H1 (cell line): Measurements from ENCODE around the gene TFAP2C. TPM values are rescaled to one million over a fixed set of nuclear protein-coding genes. Genes with fewer than 3 reads are reported as not detected.

Experiments used
- CTCF ChIA-PET: fragments of 300-600 bp; sonication (Branson Sonifier 250); formaldehyde crosslinking; loops from one replicate; lab custom pipeline; 2021; ENCODE audit not compliant: partially characterized antibody; lab: Charles Lee
- POLR2A ChIA-PET: fragments of 300-600 bp; sonication (Branson Sonifier 250); formaldehyde crosslinking; loops from one replicate; lab custom pipeline; 2021; ENCODE audit warnings: inconsistent platforms; ENCODE audit not compliant: partially characterized antibody; lab: Charles Lee
- DNase-seq, 2 experiments: peaks; one replicate each; pipeline versions ENCODE4 v3.0.0 to v3.0.0-alpha.2; 2010 to 2022; ENCODE audit warnings: low spot score in 2 of 2, low read depth in 1 of 2, mixed read lengths in 1 of 2
- FAIRE-seq: peaks from 2 replicates; lab custom pipeline; 2011; peaks lifted over from hg19 to GRCh38; lab: Jason Lieb, UNC
- H2AFZ ChIP-seq: 2 replicates; pipeline ENCODE4 v1.8.1; 2012; ENCODE audit warnings: low read length, inconsistent platforms
- H2AK5ac ChIP-seq: 2 replicates; pipeline ENCODE4 v1.6.1; 2013; ENCODE audit warnings: low read depth, low read length
- H2BK120ac ChIP-seq: replicated peaks from 2 replicates; pipeline ENCODE3; 2013; ENCODE audit warnings: low read depth, low read length, inconsistent platforms
- H2BK12ac ChIP-seq: 2 replicates; pipeline ENCODE4 v1.6.1; 2013; ENCODE audit warnings: low read depth, low read length
- H2BK15ac ChIP-seq: 2 replicates; pipeline ENCODE4 v1.6.1; 2013; ENCODE audit warnings: low read length
- H2BK20ac ChIP-seq: 2 replicates; pipeline ENCODE4 v1.6.1; 2013; ENCODE audit warnings: low read length
- H2BK5ac ChIP-seq: 2 replicates; pipeline ENCODE4 v1.6.1; 2013; ENCODE audit warnings: low read depth, low read length
- H3K14ac ChIP-seq: 2 replicates; pipeline ENCODE4 v1.6.1; 2013; ENCODE audit warnings: inconsistent platforms; ENCODE audit not compliant: insufficient read length
- H3K18ac ChIP-seq: 2 replicates; pipeline ENCODE4 v1.6.1; 2013; ENCODE audit warnings: low read length; ENCODE audit errors: extremely low read depth
- H3K23ac ChIP-seq: 2 replicates; pipeline ENCODE4 v1.6.1; 2013; ENCODE audit warnings: inconsistent platforms; ENCODE audit not compliant: insufficient read length
- H3K23me2 ChIP-seq: 2 replicates; pipeline ENCODE4 v1.6.1; 2013; ENCODE audit warnings: low read depth, low read length
- H3K27ac ChIP-seq: 2 replicates; pipeline ENCODE4 v1.6.1; 2011; ENCODE audit warnings: low read depth, low read length, inconsistent platforms
- H3K27me3 ChIP-seq, 4 experiments: replicated peaks in 1 of 4; 1 replicate in 1 of 4; 2 replicates in 3 of 4; pipeline versions ENCODE4 v1.6.1 to v1.8.1; 2011 to 2013; ENCODE audit warnings: low read length in 3 of 4, mild to moderate bottlenecking in 3 of 4, inconsistent platforms in 2 of 4, mixed read lengths in 2 of 4, moderate library complexity in 1 of 4; ENCODE audit not compliant: control insufficient read depth in 3 of 4, insufficient read depth in 3 of 4; ENCODE audit errors: extremely low read depth in 1 of 4
- H3K36me3 ChIP-seq, 4 experiments: 2 replicates each; pipeline versions ENCODE4 v1.6.1 to v1.8.1; 2011 to 2013; ENCODE audit warnings: mild to moderate bottlenecking in 4 of 4, low read length in 3 of 4, moderate library complexity in 2 of 4, control low read depth in 1 of 4, inconsistent platforms in 1 of 4; ENCODE audit not compliant: insufficient read depth in 4 of 4, control insufficient read depth in 2 of 4
- H3K4ac ChIP-seq: replicated peaks from 2 replicates; pipeline ENCODE3; 2013; ENCODE audit warnings: low read length, low read depth, mixed read lengths, inconsistent platforms; ENCODE audit not compliant: insufficient read length
- H3K4me1 ChIP-seq, 4 experiments: replicated peaks in 1 of 4; 1 replicate in 1 of 4; 2 replicates in 3 of 4; pipeline versions ENCODE4 v1.6.1 to v1.8.1; 2011 to 2013; ENCODE audit warnings: low read length in 3 of 4, inconsistent platforms in 2 of 4, mixed read lengths in 1 of 4; ENCODE audit not compliant: insufficient read depth in 4 of 4, control insufficient read depth in 3 of 4
- H3K4me2 ChIP-seq, 2 experiments: 2 replicates each; pipeline versions ENCODE4 v1.6.1 to v1.8.1; 2011 to 2013; ENCODE audit warnings: low read depth in 2 of 2, low read length in 2 of 2, control low read depth in 1 of 2, inconsistent platforms in 1 of 2, mild to moderate bottlenecking in 1 of 2; ENCODE audit not compliant: insufficient read depth in 1 of 2
- H3K4me3 ChIP-seq, 4 experiments: fragments of 200-600, 300-600 bp in 1 of 4; sonication (generic), shearing (Covaris generic), sonication (Bioruptor Twin) in 1 of 4; 2 replicates each; pipeline versions ENCODE4 v1.5.1 to v1.8.1; 2011 to 2016; ENCODE audit warnings: low read length in 4 of 4, low read depth in 3 of 4, control low read depth in 2 of 4, inconsistent platforms in 2 of 4, mild to moderate bottlenecking in 2 of 4, mixed read lengths in 1 of 4, moderate library complexity in 1 of 4; ENCODE audit not compliant: insufficient read depth in 2 of 4; ENCODE audit errors: extremely low read depth in 1 of 4
- H3K56ac ChIP-seq: replicated peaks from 2 replicates; pipeline ENCODE3; 2013; ENCODE audit warnings: low read depth, mild to moderate bottlenecking, mixed read lengths, low read length, inconsistent platforms; ENCODE audit not compliant: insufficient read length
- H3K79me1 ChIP-seq: 2 replicates; pipeline ENCODE4 v1.6.1; 2013; ENCODE audit warnings: low read depth, low read length, control low read depth
- H3K79me2 ChIP-seq, 2 experiments: 2 replicates each; pipeline versions ENCODE4 v1.6.1 to v1.8.1; 2012 to 2013; ENCODE audit warnings: low read length in 2 of 2, mild to moderate bottlenecking in 2 of 2, inconsistent platforms in 1 of 2; ENCODE audit not compliant: insufficient read depth in 2 of 2, control insufficient read depth in 1 of 2
- H3K9ac ChIP-seq, 4 experiments: replicated peaks in 1 of 4; 1 replicate in 1 of 4; 2 replicates in 3 of 4; pipeline versions ENCODE4 v1.6.1 to v1.8.1; 2011 to 2013; ENCODE audit warnings: low read depth in 3 of 4, low read length in 3 of 4, control low read depth in 2 of 4, mild to moderate bottlenecking in 2 of 4, moderate library complexity in 2 of 4, inconsistent platforms in 1 of 4; ENCODE audit errors: extremely low read depth in 1 of 4
- H3K9me3 ChIP-seq, 2 experiments: 2 replicates each; pipeline versions ENCODE4 v1.6.1 to v1.8.1; 2012 to 2013; ENCODE audit warnings: mild to moderate bottlenecking in 2 of 2, moderate library complexity in 2 of 2, control low read depth in 1 of 2, inconsistent platforms in 1 of 2, low read depth in 1 of 2, low read length in 1 of 2, mixed read lengths in 1 of 2; ENCODE audit not compliant: insufficient read depth in 2 of 2
- H4K20me1 ChIP-seq, 2 experiments: replicated peaks in 1 of 2; 2 replicates each; pipeline versions ENCODE3 to v1.8.1; 2011 to 2013; ENCODE audit warnings: inconsistent platforms in 2 of 2, low read length in 2 of 2, mild to moderate bottlenecking in 1 of 2; ENCODE audit not compliant: insufficient read depth in 2 of 2, control insufficient read depth in 1 of 2
- H4K5ac ChIP-seq: 2 replicates; pipeline ENCODE4 v1.6.1; 2013; ENCODE audit warnings: low read length, low read depth, mixed read lengths, inconsistent platforms; ENCODE audit not compliant: insufficient read length
- H4K8ac ChIP-seq: 2 replicates; pipeline ENCODE4 v1.8.0; 2013; ENCODE audit warnings: mild to moderate bottlenecking, moderate library complexity, low read length, inconsistent platforms; ENCODE audit not compliant: insufficient read depth; ENCODE audit errors: extremely low read depth
- H4K91ac ChIP-seq: replicated peaks from 2 replicates; pipeline ENCODE3; 2013; ENCODE audit warnings: low read length, mixed read lengths, inconsistent platforms; ENCODE audit not compliant: insufficient read length
- CBX8 ChIP-seq: fragments of 300-800, 300-1000 bp; sonication (generic); IDR thresholded peaks from 2 replicates; pipeline ENCODE4 v1.7.1; 2016; ENCODE audit warnings: low read depth, low read length, borderline replicate concordance
- CHD1 ChIP-seq: IDR thresholded peaks from 2 replicates; pipeline ENCODE4 v1.6.1; 2012; ENCODE audit warnings: low read depth, low read length, improper control_type of control experiment
- KDM4A ChIP-seq: IDR thresholded peaks from one replicate; pipeline ENCODE4 v1.7.1; 2012; ENCODE audit warnings: low read depth, mild to moderate bottlenecking, moderate library complexity, low read length, inconsistent platforms; ENCODE audit not compliant: severe bottlenecking
- SIX5 ChIP-seq: IDR thresholded peaks from 2 replicates; pipeline ENCODE4 v1.6.1; 2011; ENCODE audit warnings: mild to moderate bottlenecking, low read depth, low read length
- SP4 ChIP-seq: IDR thresholded peaks from 2 replicates; pipeline ENCODE4 v1.6.1; 2012; ENCODE audit warnings: low read length, inconsistent platforms
- SUZ12 ChIP-seq: fragments of 200-600 bp; sonication (generic); IDR thresholded peaks from 2 replicates; pipeline ENCODE4 v1.6.1; 2012; ENCODE audit warnings: mild to moderate bottlenecking, inconsistent platforms, low read length, moderate library complexity, mixed read lengths
- YY1 ChIP-seq: IDR thresholded peaks from 2 replicates; pipeline ENCODE4 v1.6.1; 2011; ENCODE audit warnings: low read depth, mild to moderate bottlenecking, low read length
- WGBS, 2 experiments: shearing (Covaris generic) in 1 of 2; methylation state at CpG; one replicate each; pipeline versions ENCODE4 v1.1.6 to v1.1.7; 2013 to 2015; ENCODE audit warnings: low lambda C conversion rate in 2 of 2, mixed read lengths in 2 of 2, inconsistent platforms in 1 of 2, low coverage in 1 of 2, missing lambda C conversion rate in 1 of 2; ENCODE audit not compliant: insufficient replicate concordance in 2 of 2, insufficient coverage in 1 of 2, insufficient read length in 1 of 2; ENCODE audit errors: extremely low coverage in 1 of 2, missing lambda C conversion rate in 1 of 2; 5-methylcytosine and 5-hydroxymethylcytosine counted together
- polyA plus RNA-seq, 7 experiments: library from polyadenylated mRNA; depleted of rRNA in 3 of 7; stranded (reverse) in 5 of 7; unstranded in 2 of 7; fragments of >200 nt in 5 of 7; fragments of 200-250 nt in 2 of 7; gene quantifications; 1 replicate in 5 of 7; 2 replicates in 1 of 7; 4 replicates in 1 of 7; pipeline versions ENCODE4 v1.2.1 to v1.2.3, GENCODE V29; 2011 to 2013; ENCODE audit warnings: missing spikeins in 2 of 7, mixed read lengths in 2 of 7
- total RNA-seq: library from RNA; stranded (reverse); fragmentation: NEBNext Ultra II Directional; extraction: Animal tissue kit (Norgen Biotek cat#: 25700); gene quantifications from 2 replicates; pipeline ENCODE4 v1.2.1, GENCODE V29; 2021

Gene TFAP2C
- total and polyA plus RNA-seq, 2 of the 8 experiments (the other 6 are each of a cell fraction or from before 2014, with no cell fraction given) = 1.7 to 5.8 TPM

- Histone ChIP-seq H3K27ac (no peak overlapping the region), H2BK5ac (no peak overlapping the region; the same call in 1 of the 2 replicates), H2AFZ (no peak overlapping the region), H2BK20ac (no peak overlapping the region), H3K23ac (no peak overlapping the region), H3K79me1 (peaks cover 3% of the 10 kb centered on the region; the same call in 1 of the 2 replicates), H3K36me3 (peaks cover 0 to 24% (median 0%) of the 10 kb centered on the region in 4 experiments; a peak in 1 of 8 replicates), H4K91ac (no peak overlapping the region), H3K4ac (no peak overlapping the region), H4K8ac (peak overlapping the region; percentile 32), H3K79me2 (peaks cover 0 to 2% of the 10 kb centered on the region in 2 experiments; a peak in 1 of 4 replicates), H3K4me1 (peaks cover 8 to 19% (median 16%) of the 10 kb centered on the region in 4 experiments), H2BK120ac (no peak overlapping the region), H4K20me1 (peaks cover 15 to 31% of the 10 kb centered on the region in 2 experiments), H2AK5ac (no peak overlapping the region), H2BK15ac (peak overlapping the region; percentile 61; the same call in 1 of the 2 replicates), H3K56ac (no peak overlapping the region), H3K9ac (peak overlapping the region; percentile 23 to 57 (median 35); a peak in 4 of 7 replicates), H3K4me3 (peak overlapping the region; percentile 77 to 81 (median 79)), H4K5ac (no peak overlapping the region), H3K14ac (no peak overlapping the region), H2BK12ac (peak overlapping the region; percentile 50; the same call in 1 of the 2 replicates), H3K18ac (peak overlapping the region; percentile 48), H3K27me3 (peaks cover 47 to 66% (median 56%) of the 10 kb centered on the region in 4 experiments), H3K9me3 (no peaks in the 10 kb centered on the region), H3K23me2 (peaks cover 41% of the 10 kb centered on the region), H3K4me2 (peak overlapping the region; percentile 77 to 95)
- no peak; the same call in 1 of the 2 replicates for TF ChIP-seq SUZ12
- TF ChIP-seq CHD1 = no peak
- TF ChIP-seq KDM4A = peak; percentile 51
- TF ChIP-seq YY1 = peak; percentile 10; the same call in 1 of the 2 replicates
- no peak for TF ChIP-seq SP4
- no peak for TF ChIP-seq SIX5
- TF ChIP-seq CBX8 = no peak
- FAIRE-seq = no peak
- ChIA-PET CTCF (interaction anchor here (0.6 to 2.3 kb wide), 44 partner anchors 9 to 443 kb away, joined by 3 to 9 read pairs (median 3); no protein-coding TSS in a partner anchor), POLR2A (interaction anchor here (0.6 to 1.3 kb wide), 2 partner anchors 9 to 233 kb away, joined by 3 to 4 read pairs; no protein-coding TSS in a partner anchor)
- DNase-seq = no peak
- WGBS, 2 experiments = 2% methylated on average over 33 of the region's 39 CpGs; no CpG with 5 or more reads in 1 of the 2 experiments
Observed at GRCh38 chr20:56629464-56630085, 469 bp downstream of the TFAP2C start.
